Measurements from ENCODE around the gene CD27. TPM values are rescaled to one million over a fixed set of nuclear protein-coding genes. Genes with fewer than 3 reads are reported as not detected.
A peak's percentile ranks its signal among the peaks of the same experiment; 100 is the strongest.

CD27 gene
- total RNA-seq, 6 experiments from 2014 or later: 0.19 to 0.28 TPM; not detected in 4

DNA sequence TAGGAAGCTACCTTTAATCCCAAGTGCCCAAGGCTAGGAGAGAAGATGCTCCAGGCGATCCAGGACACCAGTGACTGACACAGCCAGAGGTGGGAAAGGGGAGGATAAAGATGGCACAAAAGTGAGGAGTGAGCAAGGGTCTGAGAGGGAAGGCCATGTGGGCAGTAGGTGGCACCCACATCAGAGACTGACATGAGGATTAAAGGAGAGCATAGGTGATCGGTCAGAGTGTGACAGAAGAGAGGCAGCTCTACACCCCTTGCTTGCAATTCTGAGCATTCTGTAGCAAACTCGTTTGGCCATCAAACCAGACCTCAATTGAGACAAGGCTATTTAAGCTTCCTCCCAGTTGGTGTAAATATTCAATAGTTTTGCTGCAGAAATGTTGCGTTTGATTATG is 724 bp upstream of the CD27 start:
- TF ChIP-seq CTCF (IDR thresholded peaks at IDR 0.05): no peak
- Mint-ChIP-seq H3K27ac (no peak overlapping the region), H3K27me3 (ENCODE audit: insufficient read depth) (no peaks in the 10 kb centered on the region; the same call in 1 of the 2 replicates), H3K36me3 (ENCODE audit: low read depth) (peaks cover 22% of the 10 kb centered on the region), H3K4me3 (no peak overlapping the region), H3K9me3 (no peaks in the 10 kb centered on the region), H3K4me1 (ENCODE audit: low read depth) (peaks cover 6% of the 10 kb centered on the region)
- no peak for DNase-seq

DNA sequence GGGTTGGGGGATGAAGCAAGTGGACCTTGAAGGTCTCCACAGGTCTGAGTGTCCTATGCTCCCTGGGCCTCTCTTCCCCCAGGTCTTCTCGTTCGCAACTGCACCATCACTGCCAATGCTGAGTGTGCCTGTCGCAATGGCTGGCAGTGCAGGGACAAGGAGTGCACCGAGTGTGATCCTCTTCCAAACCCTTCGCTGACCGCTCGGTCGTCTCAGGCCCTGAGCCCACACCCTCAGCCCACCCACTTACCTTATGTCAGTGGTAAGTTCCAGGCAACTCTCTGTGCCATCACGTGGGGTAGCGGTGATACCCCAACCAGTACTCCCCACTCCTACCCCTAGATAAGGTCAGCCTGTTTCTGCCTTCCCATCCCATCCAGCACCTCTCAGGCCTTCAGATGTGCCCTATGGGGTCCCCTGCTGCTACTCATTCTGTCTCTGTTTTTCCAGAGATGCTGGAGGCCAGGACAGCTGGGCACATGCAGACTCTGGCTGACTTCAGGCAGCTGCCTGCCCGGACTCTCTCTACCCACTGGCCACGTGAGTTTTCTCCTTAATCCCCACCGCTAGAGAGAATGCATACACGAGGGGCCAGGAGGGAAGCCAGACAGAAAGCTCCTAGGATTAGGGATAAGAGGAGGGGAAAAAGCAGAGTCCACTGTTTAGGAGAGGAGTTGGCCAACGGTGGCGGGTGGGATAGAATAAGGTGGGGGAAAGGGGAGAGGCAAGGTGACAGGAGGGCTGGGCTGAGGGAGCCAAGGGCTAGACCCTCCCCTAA is 5.5 kb downstream of the CD27 start:
- no peaks in the 10 kb centered on the region; the same call in 1 of the 2 replicates for H3K27me3 Mint-ChIP-seq (ENCODE audit: insufficient read depth)
- DNase-seq: no peak
- H3K36me3 Mint-ChIP-seq (ENCODE audit: low read depth): peaks cover 13% of the 10 kb centered on the region
- H3K4me3 Mint-ChIP-seq: peak overlapping the region; percentile 94
- H3K27ac Mint-ChIP-seq: peak overlapping the region; percentile 99
- peaks cover 37% of the 10 kb centered on the region for H3K4me1 Mint-ChIP-seq (ENCODE audit: low read depth)
- no peaks in the 10 kb centered on the region for H3K9me3 Mint-ChIP-seq
- TF ChIP-seq CTCF (IDR thresholded peaks at IDR 0.05): no peak

- peaks cover 13% of the 10 kb centered on the region for H3K36me3 Mint-ChIP-seq (ENCODE audit: low read depth)
- peaks cover 37% of the 10 kb centered on the region for H3K4me1 Mint-ChIP-seq (ENCODE audit: low read depth)
- peak overlapping the region; percentile 94 for H3K4me3 Mint-ChIP-seq
- no peaks in the 10 kb centered on the region; the same call in 1 of the 2 replicates for H3K27me3 Mint-ChIP-seq (ENCODE audit: insufficient read depth)
- no peaks in the 10 kb centered on the region for H3K9me3 Mint-ChIP-seq
- TF ChIP-seq CTCF (IDR thresholded peaks at IDR 0.05): no peak
- H3K27ac Mint-ChIP-seq: peak overlapping the region; percentile 99
- DNase-seq: peak; percentile 24
These were observed 6.2 kb downstream of the CD27 start for GRCh38 chr12:6450869-6451347.

GRCh38 chr12:6451348-6452244 is 6.8 kb downstream of the CD27 start, which contains the start of gene TAPBPL:
TAPBPL (plus strand) TSS chr12:6452042; CDS start chr12:6452249, 207 bp downstream.
- peak; percentile 84 for DNase-seq
- H3K36me3 Mint-ChIP-seq (ENCODE audit: low read depth): peaks cover 13% of the 10 kb centered on the region
- H3K27me3 Mint-ChIP-seq (ENCODE audit: insufficient read depth): no peaks in the 10 kb centered on the region; the same call in 1 of the 2 replicates
- H3K9me3 Mint-ChIP-seq: no peaks in the 10 kb centered on the region
- no peak for TF ChIP-seq CTCF (IDR thresholded peaks at IDR 0.05)
- peak within 1 kb of the TSS; percentile 99 for H3K27ac Mint-ChIP-seq
- peak within 1 kb of the TSS; percentile 94 for H3K4me3 Mint-ChIP-seq
- H3K4me1 Mint-ChIP-seq (ENCODE audit: low read depth): peaks cover 37% of the 10 kb centered on the region

DNA sequence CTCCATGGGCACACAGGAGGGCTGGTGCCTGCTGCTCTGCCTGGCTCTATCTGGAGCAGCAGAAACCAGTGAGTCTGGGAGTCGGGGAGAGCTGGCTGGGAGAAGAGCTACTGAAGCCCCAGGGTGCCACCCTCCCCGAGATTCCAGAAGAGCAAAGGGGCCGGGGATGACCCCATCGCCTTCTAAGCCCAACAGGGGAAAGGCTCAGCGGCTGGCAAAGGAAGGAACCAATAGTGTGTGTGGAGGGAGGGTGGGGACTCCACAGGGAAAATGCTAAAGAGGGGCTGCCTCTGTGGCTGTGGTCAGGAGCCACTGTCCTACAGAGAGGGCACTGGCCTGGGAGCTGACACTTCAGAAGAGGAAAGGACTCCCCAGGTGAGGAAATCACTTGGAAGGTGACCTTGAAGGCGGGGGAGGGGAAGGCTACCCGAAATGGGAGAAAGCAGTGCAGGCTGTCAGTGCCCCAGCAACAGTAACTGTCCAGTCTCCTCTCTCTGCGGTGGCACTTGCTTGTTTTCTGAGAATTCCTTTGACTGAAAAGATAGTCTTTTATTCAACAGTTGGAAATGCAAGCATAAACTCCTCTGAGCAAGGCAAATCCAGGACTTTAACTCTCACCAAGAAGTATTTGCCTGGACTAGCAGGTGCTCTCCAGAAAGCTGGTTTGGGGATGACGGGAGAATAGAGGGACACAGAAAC is 7.6 kb downstream of the CD27 start:
- Mint-ChIP-seq H3K27ac (peak overlapping the region; percentile 99), H3K9me3 (no peaks in the 10 kb centered on the region), H3K4me3 (peak overlapping the region; percentile 94), H3K4me1 (ENCODE audit: low read depth) (peaks cover 37% of the 10 kb centered on the region), H3K36me3 (ENCODE audit: low read depth) (peaks cover 19% of the 10 kb centered on the region), H3K27me3 (ENCODE audit: insufficient read depth) (peaks cover 2% of the 10 kb centered on the region)
- no peak for TF ChIP-seq CTCF (IDR thresholded peaks at IDR 0.05)
- no peak for DNase-seq

Data from HFFc6 (cell line).